Upper lobe of left lung (tissue), 6 donors: ENCODE results near the gene ANKZF1. TPM values are rescaled to one million over a fixed set of nuclear protein-coding genes. Genes with fewer than 3 reads are reported as not detected.

Source experiments
- ATAC-seq, 2 donors: fragments of 200-7000 bp; cut with Tn5 transposase; one replicate each; pipeline ENCODE4 v1.9.1; 2022; ENCODE audit warnings: mild to moderate bottlenecking in 2 of 2, moderate library complexity in 2 of 2; ENCODE audit not compliant: low FRiP score in 2 of 2
- DNase-seq, 2 donors: peaks; one replicate each; pipeline ENCODE4 v3.0.0-alpha.2; 2019 to 2020
- H3K27ac ChIP-seq, 4 donors: fragments of 200-600 bp; sonication (generic); one replicate each; pipeline ENCODE4 v1.5.1; 2016 to 2019
- H3K27me3 ChIP-seq, 4 donors: fragments of 200-600 bp; sonication (generic); one replicate each; pipeline ENCODE4 v1.5.1; 2017 to 2019
- H3K36me3 ChIP-seq, 4 donors: fragments of 200-600 bp; sonication (generic); one replicate each; pipeline ENCODE4 v1.5.1; 2016 to 2019
- H3K4me1 ChIP-seq, 4 donors: fragments of 200-600 bp; sonication (generic); one replicate each; pipeline ENCODE4 v1.5.1; 2018 to 2019
- H3K4me3 ChIP-seq, 4 donors: fragments of 200-600 bp; sonication (generic); one replicate each; pipeline ENCODE4 v1.5.1; 2017 to 2019; ENCODE audit warnings: mild to moderate bottlenecking in 2 of 4, moderate library complexity in 1 of 4
- H3K9me3 ChIP-seq, 4 donors: fragments of 200-600 bp; sonication (generic); one replicate each; pipeline ENCODE4 v1.5.1; 2018 to 2019
- CTCF ChIP-seq, 6 experiments: fragments of 450-650 bp in 4 of 6; fragments of 200-600 bp in 2 of 6; sonication (generic) in 2 of 6; IDR thresholded peaks; one replicate each; pipeline ENCODE4 v1.5.1; 2016 to 2019; ENCODE audit warnings: antibody characterized with exemption in 6 of 6
- EP300 ChIP-seq, 4 donors: sonication (generic); formaldehyde crosslinking; IDR thresholded peaks; one replicate each; pipeline ENCODE4 v1.5.1; 2017; ENCODE audit warnings: antibody characterized with exemption in 4 of 4, control low read depth in 2 of 4
- POLR2A ChIP-seq, 4 donors: fragments of 450-650 bp; IDR thresholded peaks; one replicate each; pipeline ENCODE4 v1.5.1; 2016 to 2017; ENCODE audit warnings: antibody characterized with exemption in 4 of 4, mild to moderate bottlenecking in 2 of 4
- POLR2AphosphoS5 ChIP-seq, 2 donors: sonication (generic); formaldehyde crosslinking; IDR thresholded peaks; one replicate each; pipeline ENCODE4 v1.5.1; 2017; ENCODE audit warnings: antibody characterized with exemption in 2 of 2
- WGBS, 2 donors: methylation state at CpG; one replicate each; pipeline ENCODE4 v1.1.5; 2017 to 2018; 5-methylcytosine and 5-hydroxymethylcytosine counted together
- total RNA-seq, 6 donors: library from RNA; depleted of rRNA in 4 of 6; stranded (reverse); fragments of >200 nt in 4 of 6; gene quantifications; one replicate each; pipeline versions ENCODE4 v1.1.0 to v1.2.1, GENCODE V29; 2016 to 2021
- donor health status: DM: no; HTN: no; CAD: no; lungs with moderate emphysema.
- donor health status: DM: no; HTN: yes; CAD: no; lungs with severe emphysema.

ANKZF1 gene
- total RNA-seq, 6 donors from 2014 or later = 26.0 to 339 (median 67.2) TPM

GRCh38 chr2:219261024-219261855 lies 31.6 kb downstream of the ANKZF1 start:
- Histone ChIP-seq H3K9me3 (no peaks in the 10 kb centered on the region), H3K27ac (no peak overlapping the region), H3K27me3 (no peaks in the 10 kb centered on the region), H3K4me1 (no peaks in the 10 kb centered on the region), H3K36me3 (no peaks in the 10 kb centered on the region), H3K4me3 (no peak overlapping the region)
- WGBS, 2 donors = 58 to 65% methylated on average over 5 of the region's 5 CpGs
- ATAC-seq = no peak
- no peak for TF ChIP-seq POLR2AphosphoS5 (IDR thresholded peaks at IDR 0.05)
- no peak for TF ChIP-seq CTCF (IDR thresholded peaks at IDR 0.05)
- no peak for TF ChIP-seq POLR2A (IDR thresholded peaks at IDR 0.05)
- TF ChIP-seq EP300 (IDR thresholded peaks at IDR 0.05) = no peak
- no peak for DNase-seq

- Histone ChIP-seq H3K36me3 (no peaks in the 10 kb centered on the region), H3K27ac (no peak overlapping the region), H3K9me3 (no peaks in the 10 kb centered on the region), H3K4me3 (no peak overlapping the region), H3K4me1 (no peaks in the 10 kb centered on the region), H3K27me3 (no peaks in the 10 kb centered on the region)
- no peak for DNase-seq
- TF ChIP-seq CTCF (IDR thresholded peaks at IDR 0.05) (no peak), EP300 (IDR thresholded peaks at IDR 0.05) (no peak), POLR2AphosphoS5 (IDR thresholded peaks at IDR 0.05) (peak in 1 of 2 donors; percentile 13), POLR2A (IDR thresholded peaks at IDR 0.05) (peak in 1 of 4 donors; percentile 15)
- WGBS, 2 donors = 100% methylated on average over 3 of the region's 5 CpGs; no CpG with 5 or more reads in 1 of the 2 donors
- no peak for ATAC-seq
Measured at GRCh38 chr2:219266232-219266631, 36.6 kb downstream of the ANKZF1 start.

GRCh38 chr2:219266886-219267285 lies 37.3 kb downstream of the ANKZF1 start:
- TF ChIP-seq EP300 (IDR thresholded peaks at IDR 0.05) = no peak
- TF ChIP-seq POLR2A (IDR thresholded peaks at IDR 0.05) = no peak
- TF ChIP-seq CTCF (IDR thresholded peaks at IDR 0.05) = no peak
- TF ChIP-seq POLR2AphosphoS5 (IDR thresholded peaks at IDR 0.05) = no peak
- no peaks in the 10 kb centered on the region for H3K4me1 ChIP-seq
- WGBS, 2 donors = 92 to 100% methylated on average over 1 of the region's 1 CpG
- ATAC-seq (no peak), DNase-seq (no peak)
- no peak overlapping the region for H3K27ac ChIP-seq
- H3K4me3 ChIP-seq = no peak overlapping the region
- no peaks in the 10 kb centered on the region for H3K36me3 ChIP-seq
- H3K9me3 ChIP-seq = no peaks in the 10 kb centered on the region
- no peaks in the 10 kb centered on the region for H3K27me3 ChIP-seq

GRCh38 chr2:219268294-219268693 lies 38.7 kb downstream of the ANKZF1 start:
- no peak overlapping the region for H3K4me3 ChIP-seq
- ATAC-seq = no peak
- DNase-seq = no peak
- no peak overlapping the region for H3K27ac ChIP-seq
- no peaks in the 10 kb centered on the region for H3K4me1 ChIP-seq
- no peaks in the 10 kb centered on the region for H3K27me3 ChIP-seq
- H3K36me3 ChIP-seq = no peaks in the 10 kb centered on the region
- H3K9me3 ChIP-seq = no peaks in the 10 kb centered on the region
- 89 to 100% methylated on average over 2 of the region's 2 CpGs for WGBS, 2 donors
- no peak for TF ChIP-seq POLR2AphosphoS5 (IDR thresholded peaks at IDR 0.05)
- TF ChIP-seq POLR2A (IDR thresholded peaks at IDR 0.05) = no peak
- TF ChIP-seq EP300 (IDR thresholded peaks at IDR 0.05) = no peak

- Histone ChIP-seq H3K4me3 (no peak overlapping the region), H3K27me3 (no peaks in the 10 kb centered on the region), H3K36me3 (no peaks in the 10 kb centered on the region), H3K4me1 (no peaks in the 10 kb centered on the region), H3K9me3 (no peaks in the 10 kb centered on the region), H3K27ac (no peak overlapping the region)
- TF ChIP-seq CTCF (IDR thresholded peaks at IDR 0.05) = no peak
- no peak for TF ChIP-seq EP300 (IDR thresholded peaks at IDR 0.05)
- TF ChIP-seq POLR2A (IDR thresholded peaks at IDR 0.05) = no peak
- TF ChIP-seq POLR2AphosphoS5 (IDR thresholded peaks at IDR 0.05) = no peak
- DNase-seq (peak in 1 of 2 donors; percentile 67), ATAC-seq (no peak)
- 56 to 57% methylated on average over 3 to 8 of the region's 8 CpGs for WGBS, 2 donors
Measured at GRCh38 chr2:219269362-219270054, 39.9 kb downstream of the ANKZF1 start.
